GM18909 (cell line): ENCODE data around the gene DRD3.

ENCODE experiments used
- ATAC-seq: cut with Tn5 transposase; IDR thresholded peaks from one replicate; pipeline ENCODE4 v1.9.1; 2021; ENCODE audit warnings: mild to moderate bottlenecking; ENCODE audit not compliant: unreplicated experiment, poor library complexity

Gene DRD3

GRCh38 chr3:114192136-114192535 lies 13.3 kb upstream of the DRD3 start:
- ATAC-seq: no peak

- ATAC-seq: no peak
Measured at GRCh38 chr3:114186501-114186900, 7.6 kb upstream of the DRD3 start.

- no peak for ATAC-seq
Measured at GRCh38 chr3:114179575-114179974, 723 bp upstream of the DRD3 start.

GRCh38 chr3:114176890-114177289 lies 2.0 kb downstream of the DRD3 start:
- no peak for ATAC-seq

- no peak for ATAC-seq
Measured at GRCh38 chr3:114176487-114176886, 2.4 kb downstream of the DRD3 start.

GRCh38 chr3:114175204-114175987 lies 3.5 kb downstream of the DRD3 start:
- no peak for ATAC-seq

GRCh38 chr3:114171677-114172076 lies 7.2 kb downstream of the DRD3 start:
- ATAC-seq: no peak

GRCh38 chr3:114168150-114168549 lies 10.7 kb downstream of the DRD3 start:
- no peak for ATAC-seq

GRCh38 chr3:114157321-114157720 lies 21.5 kb downstream of the DRD3 start:
- no peak for ATAC-seq

GRCh38 chr3:114155370-114155821 lies 23.5 kb downstream of the DRD3 start:
- no peak for ATAC-seq

GRCh38 chr3:114154321-114154821 lies 24.5 kb downstream of the DRD3 start:
- no peak for ATAC-seq

GRCh38 chr3:114152519-114153151 lies 26.2 kb downstream of the DRD3 start:
- peak; percentile 85 for ATAC-seq

GRCh38 chr3:114151091-114151490 lies 27.8 kb downstream of the DRD3 start:
- no peak for ATAC-seq

- no peak for ATAC-seq
Measured at GRCh38 chr3:114147251-114147650, 31.6 kb downstream of the DRD3 start.

- ATAC-seq: no peak
Measured at GRCh38 chr3:114144909-114145688, 33.8 kb downstream of the DRD3 start.

- no peak for ATAC-seq
Measured at GRCh38 chr3:114143817-114144216, 35.0 kb downstream of the DRD3 start.

- no peak for ATAC-seq
Measured at GRCh38 chr3:114139836-114140235, 39.0 kb downstream of the DRD3 start.

- ATAC-seq: no peak
Measured at GRCh38 chr3:114133947-114134346, 44.9 kb downstream of the DRD3 start.

- ATAC-seq: no peak
Measured at GRCh38 chr3:114132500-114132899, 46.4 kb downstream of the DRD3 start.

- ATAC-seq: no peak
Measured at GRCh38 chr3:114128826-114129225, 50.0 kb downstream of the DRD3 start.

GRCh38 chr3:114128231-114128630 lies 50.6 kb downstream of the DRD3 start:
- ATAC-seq: no peak
